Measurements from ENCODE around the gene MRPL14. TPM values are rescaled to one million over a fixed set of nuclear protein-coding genes. Genes with fewer than 3 reads are reported as not detected.

MRPL14 gene
- total and polyA plus RNA-seq, 10 of the 15 experiments (the other 5 are each of a cell fraction or from before 2014, with no cell fraction given), result 80.5 to 294 (median 122) TPM

- TF ChIP-seq TCF3 (IDR thresholded peaks at IDR 0.05; ENCODE audit: borderline replicate concordance, insufficient read depth, low read depth, low read length), result no peak
- TF ChIP-seq ZBTB11 (CRISPR knock-in tag; IDR thresholded peaks at IDR 0.05), result no peak
- no peak for TF ChIP-seq TCF7 (IDR thresholded peaks at IDR 0.05; ENCODE audit: borderline replicate concordance)
- TF ChIP-seq BACH1 (IDR thresholded peaks at IDR 0.05; ENCODE audit: borderline replicate concordance), result no peak; the same call in 1 of the 2 replicates
- no peak for TF ChIP-seq SP1 (IDR thresholded peaks at IDR 0.05; ENCODE audit: low read depth, low read length)
- no peak for TF ChIP-seq TAF1 (IDR thresholded peaks at IDR 0.05; ENCODE audit: borderline replicate concordance, low read depth, low read length)
- peak; percentile 72 for TF ChIP-seq EED (IDR thresholded peaks at IDR 0.05; ENCODE audit: low read depth)
- TF ChIP-seq NFYB (IDR thresholded peaks at IDR 0.05; ENCODE audit: insufficient read depth, low read depth, low read length), result no peak
- no peak for TF ChIP-seq ESRRA (IDR thresholded peaks at IDR 0.05; ENCODE audit: low read length)
- TF ChIP-seq, protein P1, sequence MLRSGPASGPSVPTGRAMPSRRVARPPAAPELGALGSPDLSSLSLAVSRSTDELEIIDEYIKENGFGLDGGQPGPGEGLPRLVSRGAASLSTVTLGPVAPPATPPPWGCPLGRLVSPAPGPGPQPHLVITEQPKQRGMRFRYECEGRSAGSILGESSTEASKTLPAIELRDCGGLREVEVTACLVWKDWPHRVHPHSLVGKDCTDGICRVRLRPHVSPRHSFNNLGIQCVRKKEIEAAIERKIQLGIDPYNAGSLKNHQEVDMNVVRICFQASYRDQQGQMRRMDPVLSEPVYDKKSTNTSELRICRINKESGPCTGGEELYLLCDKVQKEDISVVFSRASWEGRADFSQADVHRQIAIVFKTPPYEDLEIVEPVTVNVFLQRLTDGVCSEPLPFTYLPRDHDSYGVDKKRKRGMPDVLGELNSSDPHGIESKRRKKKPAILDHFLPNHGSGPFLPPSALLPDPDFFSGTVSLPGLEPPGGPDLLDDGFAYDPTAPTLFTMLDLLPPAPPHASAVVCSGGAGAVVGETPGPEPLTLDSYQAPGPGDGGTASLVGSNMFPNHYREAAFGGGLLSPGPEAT (IDR thresholded peaks at IDR 0.05; ENCODE audit: low read depth), result peak; percentile 81
- no peak for TF ChIP-seq SMAD5 (IDR thresholded peaks at IDR 0.05; ENCODE audit: low read depth)
- TF ChIP-seq, protein P2, sequence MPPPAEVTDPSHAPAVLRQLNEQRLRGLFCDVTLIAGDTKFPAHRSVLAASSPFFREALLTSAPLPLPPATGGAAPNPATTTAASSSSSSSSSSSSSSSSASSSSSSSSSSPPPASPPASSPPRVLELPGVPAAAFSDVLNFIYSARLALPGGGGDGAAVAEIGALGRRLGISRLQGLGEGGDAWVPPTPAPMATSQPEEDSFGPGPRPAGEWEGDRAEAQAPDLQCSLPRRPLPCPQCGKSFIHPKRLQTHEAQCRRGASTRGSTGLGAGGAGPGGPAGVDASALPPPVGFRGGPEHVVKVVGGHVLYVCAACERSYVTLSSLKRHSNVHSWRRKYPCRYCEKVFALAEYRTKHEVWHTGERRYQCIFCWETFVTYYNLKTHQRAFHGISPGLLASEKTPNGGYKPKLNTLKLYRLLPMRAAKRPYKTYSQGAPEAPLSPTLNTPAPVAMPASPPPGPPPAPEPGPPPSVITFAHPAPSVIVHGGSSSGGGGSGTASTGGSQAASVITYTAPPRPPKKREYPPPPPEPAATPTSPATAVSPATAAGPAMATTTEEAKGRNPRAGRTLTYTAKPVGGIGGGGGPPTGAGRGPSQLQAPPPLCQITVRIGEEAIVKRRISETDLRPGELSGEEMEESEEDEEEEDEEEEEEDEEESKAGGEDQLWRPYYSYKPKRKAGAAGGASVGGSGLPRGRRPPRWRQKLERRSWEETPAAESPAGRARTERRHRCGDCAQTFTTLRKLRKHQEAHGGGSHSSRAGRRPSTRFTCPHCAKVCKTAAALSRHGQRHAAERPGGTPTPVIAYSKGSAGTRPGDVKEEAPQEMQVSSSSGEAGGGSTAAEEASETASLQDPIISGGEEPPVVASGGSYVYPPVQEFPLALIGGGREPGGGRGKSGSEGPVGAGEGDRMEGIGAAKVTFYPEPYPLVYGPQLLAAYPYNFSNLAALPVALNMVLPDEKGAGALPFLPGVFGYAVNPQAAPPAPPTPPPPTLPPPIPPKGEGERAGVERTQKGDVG (CRISPR knock-in tag; IDR thresholded peaks at IDR 0.05), result no peak
- TF ChIP-seq, protein P3, sequence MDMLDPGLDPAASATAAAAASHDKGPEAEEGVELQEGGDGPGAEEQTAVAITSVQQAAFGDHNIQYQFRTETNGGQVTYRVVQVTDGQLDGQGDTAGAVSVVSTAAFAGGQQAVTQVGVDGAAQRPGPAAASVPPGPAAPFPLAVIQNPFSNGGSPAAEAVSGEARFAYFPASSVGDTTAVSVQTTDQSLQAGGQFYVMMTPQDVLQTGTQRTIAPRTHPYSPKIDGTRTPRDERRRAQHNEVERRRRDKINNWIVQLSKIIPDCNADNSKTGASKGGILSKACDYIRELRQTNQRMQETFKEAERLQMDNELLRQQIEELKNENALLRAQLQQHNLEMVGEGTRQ (IDR thresholded peaks at IDR 0.05; ENCODE audit: borderline replicate concordance, low read depth, low read length), result no peak
- TF ChIP-seq PKNOX1 (IDR thresholded peaks at IDR 0.05), result peak; percentile 56; the same call in 1 of the 2 replicates
- TF ChIP-seq FOXK2 (IDR thresholded peaks at IDR 0.05), result no peak; the same call in 1 of the 2 replicates
- no peak for TF ChIP-seq STAT1 (conservative IDR thresholded peaks at IDR 0.05)
- no peak for TF ChIP-seq FOS (IDR thresholded peaks at IDR 0.05; ENCODE audit: borderline replicate concordance, extremely low read depth, insufficient read length)
- no peak for TF ChIP-seq FOXM1 (IDR thresholded peaks at IDR 0.05; ENCODE audit: low read depth, low read length)
- 0 out of 2 replicates have a peak, but pooled peaks have one; percentile 21 for TF ChIP-seq RFX5 (IDR thresholded peaks at IDR 0.05; ENCODE audit: low read depth, low read length)
Observed at GRCh38 chr6:44074439-44074812, 52.8 kb downstream of the MRPL14 start (continued).

All from GM12878 (cell line).